SK-N-MC (cell line): ENCODE results near the gene PHF5A.

Experiments used
- EZH2 ChIP-seq: fragments of 200-600 bp; sonication (generic); IDR thresholded peaks from one replicate; pipeline ENCODE4 v1.6.1; 2017; ENCODE audit warnings: antibody characterized with exemption
- FOXP2 ChIP-seq: optimal IDR thresholded peaks from 2 replicates; pipeline ENCODE3; 2011; ENCODE audit warnings: mild to moderate bottlenecking, moderate library complexity; ENCODE audit not compliant: insufficient read depth; ENCODE audit errors: extremely low read length, control extremely low read depth
- POLR2AphosphoS5 ChIP-seq: IDR thresholded peaks from 2 replicates; pipeline ENCODE4 v1.6.1; 2012; ENCODE audit warnings: mild to moderate bottlenecking, low read depth, low read length, borderline replicate concordance

- TF ChIP-seq POLR2AphosphoS5 = no peak
- TF ChIP-seq EZH2 = no peak
- TF ChIP-seq FOXP2 = no peak
Observed at GRCh38 chr22:41478891-41479521, 10.5 kb upstream of the PHF5A start.
